ENCODE data around the gene COX4I1. TPM values are rescaled to one million over a fixed set of nuclear protein-coding genes. Genes with fewer than 3 reads are reported as not detected.

Gene COX4I1
- polyA plus RNA-seq, 4 donors, result 370 to 440 (median 384) TPM

- DNase-seq (ENCODE audit: low read depth in 4 of 4, low spot score in 2 of 4), result no peak
These were observed 38.9 kb downstream of the COX4I1 start for GRCh38 chr16:85838381-85838780.

- no peak for DNase-seq (ENCODE audit: low read depth in 4 of 4, low spot score in 2 of 4)
These were observed 39.5 kb downstream of the COX4I1 start for GRCh38 chr16:85838876-85839585.

- no peak for DNase-seq (ENCODE audit: low read depth in 4 of 4, low spot score in 2 of 4)
These were observed 40.3 kb downstream of the COX4I1 start for GRCh38 chr16:85839681-85840240.

GRCh38 chr16:85840395-85840794 is 40.9 kb downstream of the COX4I1 start:
- no peak for DNase-seq (ENCODE audit: low read depth in 4 of 4, low spot score in 2 of 4)

GRCh38 chr16:85840801-85841200 is 41.3 kb downstream of the COX4I1 start:
- no peak for DNase-seq (ENCODE audit: low read depth in 4 of 4, low spot score in 2 of 4)

- no peak for DNase-seq (ENCODE audit: low read depth in 4 of 4, low spot score in 2 of 4)
These were observed 42.9 kb downstream of the COX4I1 start for GRCh38 chr16:85842435-85842834.

GRCh38 chr16:85842848-85843247 is 43.4 kb downstream of the COX4I1 start:
- no peak for DNase-seq (ENCODE audit: low read depth in 4 of 4, low spot score in 2 of 4)

GRCh38 chr16:85843471-85844168 is 44.1 kb downstream of the COX4I1 start:
- DNase-seq (ENCODE audit: low read depth in 4 of 4, low spot score in 2 of 4), result no peak

- no peak for DNase-seq (ENCODE audit: low read depth in 4 of 4, low spot score in 2 of 4)
These were observed 44.6 kb downstream of the COX4I1 start for GRCh38 chr16:85844169-85844481.

GRCh38 chr16:85844786-85845185 is 45.3 kb downstream of the COX4I1 start:
- no peak for DNase-seq (ENCODE audit: low read depth in 4 of 4, low spot score in 2 of 4)

- no peak for DNase-seq (ENCODE audit: low read depth in 4 of 4, low spot score in 2 of 4)
These were observed 45.8 kb downstream of the COX4I1 start for GRCh38 chr16:85845266-85845665.

GRCh38 chr16:85846461-85846860 is 47.0 kb downstream of the COX4I1 start:
- DNase-seq (ENCODE audit: low read depth in 4 of 4, low spot score in 2 of 4), result no peak

GRCh38 chr16:85847036-85847435 is 47.5 kb downstream of the COX4I1 start:
- no peak for DNase-seq (ENCODE audit: low read depth in 4 of 4, low spot score in 2 of 4)

- DNase-seq (ENCODE audit: low read depth in 4 of 4, low spot score in 2 of 4), result no peak
These were observed 48.4 kb downstream of the COX4I1 start for GRCh38 chr16:85847681-85848601.

GRCh38 chr16:85848986-85849385 is 49.5 kb downstream of the COX4I1 start:
- DNase-seq (ENCODE audit: low read depth in 4 of 4, low spot score in 2 of 4), result no peak

GRCh38 chr16:85849388-85849787 is 49.9 kb downstream of the COX4I1 start:
- DNase-seq (ENCODE audit: low read depth in 4 of 4, low spot score in 2 of 4), result no peak

- DNase-seq (ENCODE audit: low read depth in 4 of 4, low spot score in 2 of 4), result no peak
These were observed 50.9 kb downstream of the COX4I1 start for GRCh38 chr16:85850344-85850880.

GRCh38 chr16:85851034-85851785 is 51.7 kb downstream of the COX4I1 start:
- DNase-seq (ENCODE audit: low read depth in 4 of 4, low spot score in 2 of 4), result no peak

GRCh38 chr16:85853547-85854545 is 54.4 kb downstream of the COX4I1 start:
- DNase-seq (ENCODE audit: low read depth in 4 of 4, low spot score in 2 of 4), result no peak

All from left renal cortex interstitium (tissue), 4 donors.